GM12874 (cell line): ENCODE data around the gene TRPM5.

ENCODE experiments used
- TF ChIP-seq, protein P1 (sequence below): IDR thresholded peaks from 2 replicates; pipeline ENCODE4 v1.5.1; 2011; ENCODE audit warnings: low read depth, mild to moderate bottlenecking, control low read depth, low read length, moderate library complexity; ENCODE audit not compliant: insufficient read depth

TRPM5 gene

DNA sequence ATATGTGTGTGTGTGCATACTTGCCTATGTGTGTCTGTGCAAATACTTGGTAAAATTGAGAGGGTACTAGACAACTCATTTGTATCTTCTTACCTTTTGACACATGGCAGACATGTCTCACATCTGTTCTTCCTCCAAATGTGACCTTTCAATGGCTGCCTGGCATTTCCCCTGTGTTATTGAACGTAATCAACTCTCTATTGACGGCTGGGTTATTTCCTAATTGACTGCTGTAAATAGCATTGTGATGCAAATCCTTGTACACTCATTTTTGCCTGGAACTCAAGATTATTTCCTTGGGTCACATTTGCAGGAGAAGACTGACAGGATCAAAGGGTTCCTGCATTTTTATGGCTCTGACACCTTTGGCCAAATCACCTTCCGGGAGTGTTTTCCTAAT lies 37.9 kb upstream of the TRPM5 start:
- TF ChIP-seq, protein P1, sequence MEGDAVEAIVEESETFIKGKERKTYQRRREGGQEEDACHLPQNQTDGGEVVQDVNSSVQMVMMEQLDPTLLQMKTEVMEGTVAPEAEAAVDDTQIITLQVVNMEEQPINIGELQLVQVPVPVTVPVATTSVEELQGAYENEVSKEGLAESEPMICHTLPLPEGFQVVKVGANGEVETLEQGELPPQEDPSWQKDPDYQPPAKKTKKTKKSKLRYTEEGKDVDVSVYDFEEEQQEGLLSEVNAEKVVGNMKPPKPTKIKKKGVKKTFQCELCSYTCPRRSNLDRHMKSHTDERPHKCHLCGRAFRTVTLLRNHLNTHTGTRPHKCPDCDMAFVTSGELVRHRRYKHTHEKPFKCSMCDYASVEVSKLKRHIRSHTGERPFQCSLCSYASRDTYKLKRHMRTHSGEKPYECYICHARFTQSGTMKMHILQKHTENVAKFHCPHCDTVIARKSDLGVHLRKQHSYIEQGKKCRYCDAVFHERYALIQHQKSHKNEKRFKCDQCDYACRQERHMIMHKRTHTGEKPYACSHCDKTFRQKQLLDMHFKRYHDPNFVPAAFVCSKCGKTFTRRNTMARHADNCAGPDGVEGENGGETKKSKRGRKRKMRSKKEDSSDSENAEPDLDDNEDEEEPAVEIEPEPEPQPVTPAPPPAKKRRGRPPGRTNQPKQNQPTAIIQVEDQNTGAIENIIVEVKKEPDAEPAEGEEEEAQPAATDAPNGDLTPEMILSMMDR: no peak

DNA sequence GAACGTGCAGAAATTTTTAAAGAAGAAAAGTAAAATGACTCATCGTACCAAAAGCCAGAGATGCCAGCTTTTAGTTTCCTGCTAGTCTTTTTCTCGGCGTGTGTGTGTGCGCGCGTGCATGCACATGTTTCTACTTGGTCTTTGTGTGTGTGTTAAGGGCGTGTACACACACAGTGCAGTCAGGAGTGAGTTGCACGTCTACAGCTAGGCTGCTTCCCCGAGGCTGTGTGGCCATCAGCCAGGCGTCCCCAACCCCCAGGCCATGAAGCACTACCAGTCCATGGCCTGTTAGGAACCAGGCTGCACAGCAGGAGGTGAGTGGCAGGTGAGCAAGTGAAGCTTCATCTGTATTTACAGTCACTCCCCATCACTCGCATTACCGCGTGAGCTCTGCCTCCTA lies 36.9 kb upstream of the TRPM5 start:
- TF ChIP-seq, protein P1: no peak

DNA sequence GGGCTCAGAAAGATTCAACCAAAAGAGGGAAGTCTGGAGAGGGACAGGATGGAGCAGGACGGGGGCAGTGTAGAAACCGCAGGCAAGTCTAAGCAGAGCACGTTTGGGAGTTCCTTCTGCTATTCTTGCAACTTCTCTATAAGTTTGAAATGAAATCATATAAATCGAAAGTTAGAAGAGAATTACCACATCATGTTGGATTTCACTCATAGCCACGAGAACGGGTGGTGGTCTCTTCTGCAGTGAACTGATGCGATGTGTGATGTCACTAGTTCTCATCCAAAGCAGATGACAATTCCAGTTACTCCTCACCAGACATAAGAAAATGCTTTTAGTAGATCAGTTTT lies 36.5 kb upstream of the TRPM5 start:
- TF ChIP-seq, protein P1: no peak

DNA sequence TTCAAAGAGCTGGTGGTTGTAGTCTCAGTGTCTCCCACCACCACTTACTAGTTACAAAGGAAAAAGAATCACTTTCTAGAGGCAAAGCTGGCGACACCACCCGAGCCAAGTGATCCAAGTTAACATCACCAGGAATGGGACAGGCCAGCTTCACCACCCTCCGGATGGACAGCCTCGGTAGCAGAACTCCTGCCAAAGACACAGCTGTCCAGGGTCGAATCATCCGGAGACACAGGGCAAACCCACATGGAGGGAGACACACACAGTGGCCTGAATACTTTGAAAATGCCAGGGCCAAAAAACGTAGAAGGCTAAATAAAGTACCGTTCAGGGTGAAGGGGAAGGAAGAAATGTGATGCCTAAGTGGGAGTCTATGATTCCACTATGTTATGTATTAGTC lies 33.6 kb upstream of the TRPM5 start:
- TF ChIP-seq, protein P1: no peak

DNA sequence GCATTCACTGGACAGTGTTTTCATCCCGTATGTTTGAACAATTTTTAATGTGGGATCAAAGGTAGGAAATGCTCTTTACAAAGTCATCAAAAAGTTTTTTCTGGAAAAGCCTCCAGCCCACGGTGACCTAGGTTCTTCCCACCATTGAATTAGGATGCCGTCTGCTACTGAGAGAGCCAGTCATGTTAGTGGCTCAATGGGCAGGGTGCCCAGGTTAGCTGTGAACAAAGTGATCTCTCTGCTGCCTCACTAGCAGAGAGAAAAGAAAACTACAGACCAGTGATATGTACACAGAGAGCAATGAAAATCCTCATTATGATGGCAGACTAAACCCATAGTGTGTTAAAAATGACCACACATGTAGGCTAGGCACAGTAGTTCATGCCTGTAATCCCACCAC lies 32.9 kb upstream of the TRPM5 start:
- TF ChIP-seq, protein P1: no peak

DNA sequence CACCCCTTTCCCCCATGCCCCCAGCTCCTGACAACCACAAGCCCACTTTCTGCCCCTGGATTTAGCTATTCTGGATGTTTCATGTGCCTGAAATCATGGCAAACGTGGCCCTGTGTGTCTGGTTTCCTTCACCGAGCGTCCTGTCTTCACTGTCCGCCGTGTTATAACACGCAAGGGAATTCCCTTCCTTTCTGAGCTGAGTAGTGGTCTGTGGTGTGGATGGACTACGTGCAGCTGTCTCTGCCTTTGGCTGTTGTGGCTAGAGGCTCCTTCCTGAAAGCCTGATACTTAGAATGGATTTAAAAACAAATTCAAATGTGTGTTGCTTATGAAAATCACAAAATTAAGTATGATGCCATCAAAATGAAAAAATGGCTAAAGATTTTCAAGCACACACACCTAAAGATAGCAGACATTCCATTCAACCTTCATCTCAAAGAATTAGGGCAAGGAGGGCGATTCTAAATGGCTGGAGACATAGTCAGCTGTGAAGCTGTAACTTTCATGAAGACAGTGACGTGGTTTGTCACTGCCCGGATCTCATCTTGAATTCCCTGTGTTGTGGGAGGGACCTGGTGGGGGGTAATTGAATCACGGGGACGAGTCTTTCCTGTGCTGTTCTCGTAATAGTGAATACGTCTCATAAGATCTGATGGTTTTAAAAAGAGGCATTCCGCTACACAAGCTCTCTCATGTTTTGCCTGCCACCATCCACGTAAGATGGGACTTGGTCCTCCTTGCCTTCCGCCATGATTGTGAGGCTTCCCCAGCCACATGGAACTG lies 31.0 kb upstream of the TRPM5 start:
- TF ChIP-seq, protein P1: no peak

DNA sequence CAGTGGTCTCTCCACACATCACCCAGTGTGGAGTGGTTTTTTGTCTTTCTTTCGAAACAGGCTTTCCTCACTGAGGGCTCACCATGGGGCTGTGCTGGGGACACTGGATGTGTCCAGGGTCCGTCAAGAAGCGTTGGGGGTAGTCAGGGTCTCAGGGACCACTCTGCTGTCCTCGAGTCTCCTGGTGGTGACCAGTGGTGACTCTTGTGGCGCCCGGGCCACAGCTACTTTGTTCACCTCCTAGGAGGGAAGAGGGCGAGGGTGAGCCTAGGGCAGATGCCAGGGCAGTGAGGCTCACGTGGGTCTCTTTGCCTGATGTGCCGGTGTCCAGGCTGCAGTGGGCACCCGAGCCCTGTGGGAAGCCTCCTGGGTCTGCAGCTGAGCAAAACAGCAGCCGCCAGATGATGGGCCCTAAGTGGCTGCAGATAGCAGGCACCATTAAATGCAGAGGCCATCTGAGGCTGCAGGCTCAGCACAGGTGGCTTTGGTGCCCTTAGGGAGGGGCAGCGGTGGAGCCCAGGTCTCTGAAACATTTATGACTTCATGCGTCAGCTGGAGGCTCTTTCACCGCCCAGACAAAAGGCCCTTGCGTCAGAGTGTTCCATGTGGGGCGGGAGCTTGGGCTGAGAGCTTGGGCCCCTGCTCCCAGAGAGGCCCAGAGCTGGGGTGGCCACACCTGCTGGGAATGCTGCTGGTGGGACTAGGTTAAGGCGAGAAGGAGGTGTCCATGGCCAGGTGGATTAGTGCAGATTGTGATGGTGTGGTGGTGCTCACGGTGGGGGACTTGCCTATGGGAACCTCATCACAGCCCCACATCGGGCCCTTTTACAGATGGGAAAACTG lies 30.0 kb upstream of the TRPM5 start:
- TF ChIP-seq, protein P1: no peak
